ENCODE data around the gene RNF167.

GRCh38 chr17:4934173-4934979 lies 5.7 kb upstream of the RNF167 start:
- TF ChIP-seq CTCF (IDR thresholded peaks at IDR 0.05; ENCODE audit: poor library complexity): peak; percentile 17
- no peak for TF ChIP-seq EZH2phosphoT487 (IDR thresholded peaks at IDR 0.05; ENCODE audit: low read depth, severe bottlenecking, unreplicated experiment)
- TF ChIP-seq EZH2 (IDR thresholded peaks at IDR 0.05; ENCODE audit: borderline replicate concordance): no peak
